HCT116 (cell line): Measurements from ENCODE around the gene RASL12. TPM values are rescaled to one million over a fixed set of nuclear protein-coding genes. Genes with fewer than 3 reads are reported as not detected.

Experiments
- ATAC-seq: fragments of 200-7000 bp; cut with Tn5 transposase; 2 replicates; pipeline ENCODE4 v1.9.1; 2020; ENCODE audit warnings: mild to moderate bottlenecking, moderate library complexity
- BruUV-seq: library from RNA; stranded (reverse); fragments of 400-500 nt; replicated peaks from 2 replicates; lab custom pipeline; 2021; lab: Mats Ljungman, UMichigan
- CTCF ChIA-PET: fragments of 300-600 bp; sonication (Branson Sonifier 250); formaldehyde crosslinking; loops from one replicate; lab custom pipeline; 2021; ENCODE audit warnings: antibody characterized with exemption; lab: Charles Lee
- POLR2A ChIA-PET: fragments of 300-600, 350-600 bp; sonication (Branson Sonifier 250); formaldehyde crosslinking; loops from one replicate; lab custom pipeline; 2021; ENCODE audit warnings: antibody characterized with exemption; lab: Charles Lee
- RAD21 ChIA-PET, 2 experiments: fragments of 300-600 bp; sonication (Branson Sonifier 250); formaldehyde crosslinking; loops; one replicate each; lab custom pipeline; 2023; ENCODE audit warnings: low total read pairs in 2 of 2; ENCODE audit not compliant: uncharacterized antibody in 2 of 2, unreplicated experiment in 2 of 2, low non-redundant PET in 1 of 2; lab: Charles Lee
- DNase-seq: peaks from one replicate; pipeline ENCODE4 v3.0.0-alpha.2; 2010; ENCODE audit warnings: low read depth, low spot score
- H2AFZ ChIP-seq: fragments of 200-600 bp; shearing (Covaris generic), sonication (generic); 2 replicates; pipeline ENCODE4 v1.6.1; 2017; ENCODE audit warnings: low read depth, mixed run types, mixed read lengths, antibody characterized with exemption, low read length; ENCODE audit not compliant: poor library complexity, severe bottlenecking
- H3K27ac ChIP-seq: 2 replicates; pipeline ENCODE4 v1.5.1; 2012; ENCODE audit warnings: low read depth, low read length
- H3K27me3 ChIP-seq: fragments of 200-600 bp; sonication (generic); 2 replicates; pipeline ENCODE4 v1.6.1; 2016; ENCODE audit warnings: mixed run types, low read length, mixed read lengths; ENCODE audit not compliant: insufficient read depth
- H3K36me3 ChIP-seq, 2 experiments: fragments of 200-500 bp in 1 of 2; fragments of 200-600 bp in 1 of 2; sonication (Bioruptor generic) in 1 of 2; sonication (generic) in 1 of 2; 2 replicates each; pipeline versions ENCODE4 v1.5.1 to v1.6.1; 2014 to 2016; ENCODE audit warnings: low read length in 2 of 2, inconsistent platforms in 1 of 2, mixed read lengths in 1 of 2, mixed run types in 1 of 2; ENCODE audit not compliant: insufficient read depth in 2 of 2, control insufficient read depth in 1 of 2
- H3K4me1 ChIP-seq, 2 experiments: fragments of 200-600 bp in 1 of 2; sonication (generic) in 1 of 2; 2 replicates each; pipeline versions ENCODE4 v1.5.1 to v1.6.1; 2012 to 2017; ENCODE audit warnings: low read length in 2 of 2, inconsistent platforms in 1 of 2, mild to moderate bottlenecking in 1 of 2, mixed read lengths in 1 of 2, mixed run types in 1 of 2, moderate library complexity in 1 of 2; ENCODE audit not compliant: insufficient read depth in 2 of 2, control insufficient read depth in 1 of 2
- H3K4me2 ChIP-seq: fragments of 200-600 bp; sonication (generic); 2 replicates; pipeline ENCODE4 v1.6.1; 2017; ENCODE audit warnings: mixed run types, low read length, mixed read lengths
- H3K4me3 ChIP-seq, 2 experiments: fragments of 200-600 bp in 1 of 2; sonication (generic) in 1 of 2; replicated peaks in 1 of 2; 2 replicates each; pipeline ENCODE4 v1.5.1; 2011 to 2016; ENCODE audit warnings: low read length in 2 of 2, control low read depth in 1 of 2, low read depth in 1 of 2, mild to moderate bottlenecking in 1 of 2, mixed read lengths in 1 of 2, mixed run types in 1 of 2
- H3K79me2 ChIP-seq: fragments of 200-600 bp; sonication (generic); 2 replicates; pipeline ENCODE4 v1.6.1; 2017; ENCODE audit warnings: mild to moderate bottlenecking, mixed run types, low read length, moderate library complexity, mixed read lengths; ENCODE audit not compliant: insufficient read depth
- H3K9ac ChIP-seq: fragments of 200-600 bp; sonication (generic); 2 replicates; pipeline ENCODE4 v1.6.1; 2016; ENCODE audit warnings: low read length, mixed read lengths
- H3K9me2 ChIP-seq: fragments of 200-600 bp; sonication (generic), shearing (Covaris generic); 2 replicates; pipeline ENCODE4 v1.6.1; 2017; ENCODE audit warnings: mixed run types, mild to moderate bottlenecking, moderate library complexity; ENCODE audit not compliant: insufficient read depth
- H3K9me3 ChIP-seq, 2 experiments: fragments of 200-500 bp in 1 of 2; fragments of 200-600 bp in 1 of 2; sonication (Bioruptor generic) in 1 of 2; sonication (generic) in 1 of 2; 2 replicates each; pipeline ENCODE4 v1.6.1; 2014 to 2017; ENCODE audit warnings: low read length in 2 of 2, mixed read lengths in 2 of 2, inconsistent platforms in 1 of 2, low read depth in 1 of 2, mild to moderate bottlenecking in 1 of 2, mixed run types in 1 of 2, moderate library complexity in 1 of 2; ENCODE audit not compliant: control insufficient read depth in 1 of 2, insufficient read depth in 1 of 2
- H4K20me1 ChIP-seq: fragments of 200-600 bp; sonication (generic), shearing (Covaris generic); 2 replicates; pipeline ENCODE4 v1.6.1; 2017; ENCODE audit warnings: mixed run types, mild to moderate bottlenecking, moderate library complexity; ENCODE audit not compliant: insufficient read depth
- ATF3 ChIP-seq: IDR thresholded peaks from 2 replicates; pipeline ENCODE4 v1.6.1; 2012
- CEBPB ChIP-seq: IDR thresholded peaks from 2 replicates; pipeline ENCODE4 v1.6.1; 2012; ENCODE audit warnings: low read depth
- ELF1 ChIP-seq: IDR thresholded peaks from 2 replicates; pipeline ENCODE4 v1.6.1; 2012; ENCODE audit warnings: low read depth, borderline replicate concordance
- EZH2 ChIP-seq: fragments of 200-600 bp; sonication (generic); IDR thresholded peaks from 2 replicates; pipeline ENCODE4 v1.6.1; 2017; ENCODE audit warnings: antibody characterized with exemption, mixed run types
- EZH2phosphoT487 ChIP-seq: fragments of 200-600 bp; IDR thresholded peaks from 2 replicates; pipeline ENCODE4 v1.6.1; 2018; ENCODE audit warnings: antibody characterized with exemption, borderline replicate concordance
- FOSL1 ChIP-seq: IDR thresholded peaks from 2 replicates; pipeline ENCODE4 v1.6.1; 2012; ENCODE audit warnings: low read depth
- JUND ChIP-seq: IDR thresholded peaks from 2 replicates; pipeline ENCODE4 v1.6.1; 2012
- MAX ChIP-seq: IDR thresholded peaks from 2 replicates; pipeline ENCODE4 v1.6.1; 2012
- POLR2A ChIP-seq: IDR thresholded peaks from 2 replicates; pipeline ENCODE4 v1.7.0; 2011; ENCODE audit warnings: borderline replicate concordance; ENCODE audit not compliant: insufficient read depth, insufficient read length; ENCODE audit errors: extremely low read depth
- POLR2AphosphoS5 ChIP-seq: IDR thresholded peaks from 2 replicates; pipeline ENCODE4 v1.6.1; 2011; ENCODE audit warnings: mild to moderate bottlenecking, low read depth, low read length, moderate library complexity
- RAD21 ChIP-seq: IDR thresholded peaks from 2 replicates; pipeline ENCODE4 v1.6.1; 2012; ENCODE audit warnings: low read depth, mild to moderate bottlenecking
- REST ChIP-seq: IDR thresholded peaks from 2 replicates; pipeline ENCODE4 v1.6.1; 2012; ENCODE audit warnings: low read depth
- SRF ChIP-seq: IDR thresholded peaks from 2 replicates; pipeline ENCODE4 v1.6.1; 2012; ENCODE audit warnings: low read depth
- YY1 ChIP-seq: IDR thresholded peaks from 2 replicates; pipeline ENCODE4 v1.6.1; 2011; ENCODE audit warnings: low read length, low read depth, moderate library complexity, mild to moderate bottlenecking; ENCODE audit not compliant: insufficient replicate concordance; ENCODE audit errors: extremely low read depth
- ZBTB33 ChIP-seq: IDR thresholded peaks from 2 replicates; pipeline ENCODE4 v1.6.1; 2011; ENCODE audit warnings: mild to moderate bottlenecking, low read length, moderate library complexity; ENCODE audit not compliant: insufficient replicate concordance; ENCODE audit errors: extremely low read depth
- ZFX ChIP-seq: fragments of 450-650 bp; IDR thresholded peaks from 2 replicates; pipeline ENCODE4 v1.6.1; 2017
- ZNF274 ChIP-seq: fragments of 200-500 bp; sonication (Bioruptor generic); IDR thresholded peaks from 2 replicates; pipeline ENCODE4 v1.6.1; 2014; ENCODE audit warnings: mild to moderate bottlenecking, low read depth, low read length, inconsistent platforms
- intact Hi-C: fragments of 100-400 bp; cut with micrococcal nuclease; formaldehyde crosslinking; loops from 2 replicates; pipeline ENCODE4 v1.10.0; 2022
- total RNA-seq: library from RNA; stranded (reverse); gene quantifications from one replicate; pipeline ENCODE4 v1.2.1, GENCODE V29; 2021; ENCODE audit not compliant: unreplicated experiment

The RASL12 gene
- total RNA-seq, 1 experiment from 2014 or later, result 0.25 TPM

- Histone ChIP-seq H3K9me2 (no peaks in the 10 kb centered on the region), H3K9ac (no peak overlapping the region), H3K4me1 (peaks cover 13 to 29% of the 10 kb centered on the region in 2 experiments), H2AFZ (no peak overlapping the region), H3K4me3 (no peak overlapping the region), H3K27me3 (no peaks in the 10 kb centered on the region), H3K36me3 (no peaks in the 10 kb centered on the region), H3K9me3 (no peaks in the 10 kb centered on the region), H3K79me2 (no peaks in the 10 kb centered on the region), H3K27ac (no peak overlapping the region), H4K20me1 (no peaks in the 10 kb centered on the region), H3K4me2 (no peak overlapping the region)
- TF ChIP-seq EZH2phosphoT487 (no peak), RAD21 (no peak), EZH2 (no peak), ZBTB33 (no peak), REST (no peak), FOSL1 (no peak), YY1 (no peak), CEBPB (no peak), ZNF274 (no peak), MAX (no peak), ELF1 (no peak), ATF3 (no peak), JUND (no peak), POLR2AphosphoS5 (no peak), ZFX (no peak), POLR2A (no peak), SRF (no peak)
- RAD21 ChIA-PET, result no interaction called here
- no peak for DNase-seq
- intact Hi-C loops, result no loop called here
- POLR2A ChIA-PET, result no interaction called here
- no TSS peak for BruUV-seq
- no peak for ATAC-seq
- CTCF ChIA-PET, result no interaction called here
These were observed 27.3 kb downstream of the RASL12 start for GRCh38 chr15:65040461-65040860.
